Chondrocyte (in vitro differentiated cells): ENCODE measurements around the gene HDAC4. TPM values are rescaled to one million over a fixed set of nuclear protein-coding genes. Genes with fewer than 3 reads are reported as not detected.
A peak's percentile ranks its signal among the peaks of the same experiment; 100 is the strongest.

Experiments
- DNase-seq: peaks from one replicate; pipeline ENCODE4 v3.0.0; 2021; ENCODE audit warnings: mixed read lengths, low spot score
- H3K27ac Mint-ChIP-seq: one replicate; pipeline ENCODE4 v1.8.0; 2021; ENCODE audit warnings: mild to moderate bottlenecking, moderate library complexity, mixed read lengths; ENCODE audit not compliant: unreplicated experiment
- H3K27me3 Mint-ChIP-seq: 2 replicates; pipeline ENCODE4 v1.8.0; 2021; ENCODE audit warnings: low read depth, mixed read lengths
- H3K36me3 Mint-ChIP-seq: 2 replicates; pipeline ENCODE4 v1.8.0; 2021; ENCODE audit warnings: low read depth, mixed read lengths
- H3K4me1 Mint-ChIP-seq: 2 replicates; pipeline ENCODE4 v1.8.0; 2021; ENCODE audit warnings: low read depth, mild to moderate bottlenecking, mixed read lengths
- H3K4me3 Mint-ChIP-seq: one replicate; pipeline ENCODE4 v1.8.0; 2021; ENCODE audit warnings: mild to moderate bottlenecking, moderate library complexity, mixed read lengths; ENCODE audit not compliant: unreplicated experiment
- H3K9me3 Mint-ChIP-seq: 2 replicates; pipeline ENCODE4 v1.8.0; 2021; ENCODE audit warnings: low read depth, mixed read lengths
- total RNA-seq: library from RNA; stranded (reverse); gene quantifications from 3 replicates; pipeline ENCODE4 v1.2.1, GENCODE V29; 2021
- TF ChIP-seq, protein P1 (sequence below): fragments of 200-600 bp; sonication (generic); IDR thresholded peaks from 2 replicates; pipeline ENCODE4 v1.5.0; 2021; ENCODE audit warnings: antibody characterized with exemption, mild to moderate bottlenecking, moderate library complexity

HDAC4 gene
- total RNA-seq, 1 donor from 2014 or later: 22.3 TPM

- H3K27ac Mint-ChIP-seq: no peak overlapping the region
- H3K4me3 Mint-ChIP-seq: no peak overlapping the region
- peaks cover 17% of the 10 kb centered on the region for H3K36me3 Mint-ChIP-seq
- peak; percentile 92 for DNase-seq
- peaks cover 2% of the 10 kb centered on the region for H3K9me3 Mint-ChIP-seq
- H3K4me1 Mint-ChIP-seq: peaks cover 12% of the 10 kb centered on the region
- no peaks in the 10 kb centered on the region for H3K27me3 Mint-ChIP-seq
- TF ChIP-seq, protein P1, sequence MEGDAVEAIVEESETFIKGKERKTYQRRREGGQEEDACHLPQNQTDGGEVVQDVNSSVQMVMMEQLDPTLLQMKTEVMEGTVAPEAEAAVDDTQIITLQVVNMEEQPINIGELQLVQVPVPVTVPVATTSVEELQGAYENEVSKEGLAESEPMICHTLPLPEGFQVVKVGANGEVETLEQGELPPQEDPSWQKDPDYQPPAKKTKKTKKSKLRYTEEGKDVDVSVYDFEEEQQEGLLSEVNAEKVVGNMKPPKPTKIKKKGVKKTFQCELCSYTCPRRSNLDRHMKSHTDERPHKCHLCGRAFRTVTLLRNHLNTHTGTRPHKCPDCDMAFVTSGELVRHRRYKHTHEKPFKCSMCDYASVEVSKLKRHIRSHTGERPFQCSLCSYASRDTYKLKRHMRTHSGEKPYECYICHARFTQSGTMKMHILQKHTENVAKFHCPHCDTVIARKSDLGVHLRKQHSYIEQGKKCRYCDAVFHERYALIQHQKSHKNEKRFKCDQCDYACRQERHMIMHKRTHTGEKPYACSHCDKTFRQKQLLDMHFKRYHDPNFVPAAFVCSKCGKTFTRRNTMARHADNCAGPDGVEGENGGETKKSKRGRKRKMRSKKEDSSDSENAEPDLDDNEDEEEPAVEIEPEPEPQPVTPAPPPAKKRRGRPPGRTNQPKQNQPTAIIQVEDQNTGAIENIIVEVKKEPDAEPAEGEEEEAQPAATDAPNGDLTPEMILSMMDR: no peak
Measured at GRCh38 chr2:239052798-239053665, 347.8 kb downstream of the HDAC4 start.

DNA sequence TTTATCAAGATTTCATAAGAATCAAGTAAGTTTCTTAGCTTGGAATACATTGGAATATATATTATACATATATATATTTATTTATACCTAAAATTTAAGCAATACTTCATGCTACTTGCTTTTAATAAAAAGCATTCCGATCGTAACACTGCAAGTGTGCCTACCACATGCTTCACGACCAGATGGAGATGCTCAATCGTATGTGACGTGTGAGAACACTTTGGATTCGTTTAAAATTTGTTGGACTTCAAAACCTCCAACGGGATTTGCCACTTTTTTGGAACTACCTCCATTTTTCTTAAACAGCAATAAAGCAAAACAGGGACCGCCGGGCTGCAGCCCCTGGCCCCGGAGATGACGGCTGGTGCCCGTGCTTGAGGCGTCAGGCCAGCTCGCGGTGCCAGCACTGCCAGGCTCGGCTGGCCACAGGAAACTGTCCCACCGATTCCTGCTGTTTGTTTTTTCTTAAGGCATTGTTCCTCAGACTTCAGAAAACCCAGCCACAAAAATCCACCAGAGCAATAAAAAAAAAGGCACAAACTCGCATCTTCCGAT, 348.9 kb downstream of the HDAC4 start:
- H3K27me3 Mint-ChIP-seq: no peaks in the 10 kb centered on the region
- peaks cover 2% of the 10 kb centered on the region for H3K9me3 Mint-ChIP-seq
- TF ChIP-seq, protein P1: no peak
- no peak overlapping the region for H3K4me3 Mint-ChIP-seq
- no peak overlapping the region for H3K27ac Mint-ChIP-seq
- peaks cover 12% of the 10 kb centered on the region for H3K4me1 Mint-ChIP-seq
- H3K36me3 Mint-ChIP-seq: peaks cover 19% of the 10 kb centered on the region
- DNase-seq: no peak

DNA sequence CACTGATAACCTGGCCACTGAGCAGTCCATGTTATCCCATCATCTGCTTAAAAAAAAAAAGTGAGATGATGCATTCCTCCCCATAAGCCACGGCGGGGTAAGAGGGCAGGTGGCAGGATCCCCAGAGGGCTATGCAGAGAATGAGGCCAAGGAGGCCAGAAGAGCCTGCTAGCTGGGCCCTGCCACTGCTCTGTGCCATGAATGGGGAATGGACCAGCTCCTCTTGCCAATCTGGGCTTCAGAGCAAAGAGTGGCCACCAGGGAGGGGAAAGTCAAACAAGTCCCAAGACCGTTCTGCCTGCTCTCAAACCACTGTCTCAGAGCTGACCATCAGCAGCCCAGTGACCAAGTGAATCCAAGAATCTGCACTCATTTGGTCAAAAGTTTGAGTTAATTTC, 350.6 kb downstream of the HDAC4 start:
- H3K4me1 Mint-ChIP-seq: peaks cover 12% of the 10 kb centered on the region
- TF ChIP-seq, protein P1: no peak
- DNase-seq: peak; percentile 66
- peaks cover 16% of the 10 kb centered on the region for H3K36me3 Mint-ChIP-seq
- no peak overlapping the region for H3K27ac Mint-ChIP-seq
- H3K9me3 Mint-ChIP-seq: peaks cover 2% of the 10 kb centered on the region
- H3K27me3 Mint-ChIP-seq: no peaks in the 10 kb centered on the region
- no peak overlapping the region for H3K4me3 Mint-ChIP-seq

- Mint-ChIP-seq H3K4me1 (peaks cover 12% of the 10 kb centered on the region), H3K27ac (no peak overlapping the region), H3K36me3 (peaks cover 13% of the 10 kb centered on the region), H3K27me3 (no peaks in the 10 kb centered on the region), H3K4me3 (no peak overlapping the region), H3K9me3 (peaks cover 2% of the 10 kb centered on the region)
- TF ChIP-seq, protein P1: no peak
- DNase-seq: peak; percentile 56
Measured at GRCh38 chr2:239049421-239050251, 351.2 kb downstream of the HDAC4 start.

- DNase-seq: no peak
- Mint-ChIP-seq H3K4me3 (no peak overlapping the region), H3K27me3 (no peaks in the 10 kb centered on the region), H3K4me1 (peaks cover 12% of the 10 kb centered on the region), H3K9me3 (peaks cover 2% of the 10 kb centered on the region), H3K27ac (peak overlapping the region; percentile 2), H3K36me3 (peaks cover 11% of the 10 kb centered on the region)
- TF ChIP-seq, protein P1: no peak
Measured at GRCh38 chr2:239048736-239049135, 352.1 kb downstream of the HDAC4 start.
